Liver (tissue), 9 donors: ENCODE measurements around the gene PODXL2. TPM values are rescaled to one million over a fixed set of nuclear protein-coding genes. Genes with fewer than 3 reads are reported as not detected.

Experiments used
- DNase-seq: peaks from one replicate; pipeline ENCODE4 v3.0.0-alpha.2; 2017; ENCODE audit warnings: low spot score
- H3K27ac ChIP-seq, 2 donors: one replicate each; pipeline ENCODE4 v1.7.0; 2013; ENCODE audit warnings: inconsistent platforms in 2 of 2, low read length in 2 of 2, control low read depth in 1 of 2, low read depth in 1 of 2, mild to moderate bottlenecking in 1 of 2
- H3K27me3 ChIP-seq, 4 donors: one replicate each; pipeline versions ENCODE4 v1.6.1 to v1.7.0; 2013; ENCODE audit warnings: low read length in 3 of 4, inconsistent platforms in 1 of 4, mild to moderate bottlenecking in 1 of 4, moderate library complexity in 1 of 4; ENCODE audit not compliant: control insufficient read depth in 4 of 4, insufficient read depth in 4 of 4
- H3K36me3 ChIP-seq, 4 donors: one replicate each; pipeline versions ENCODE4 v1.6.1 to v1.7.0; 2013; ENCODE audit warnings: low read length in 3 of 4, mild to moderate bottlenecking in 3 of 4, low read depth in 1 of 4, moderate library complexity in 1 of 4; ENCODE audit not compliant: control insufficient read depth in 4 of 4, insufficient read depth in 3 of 4
- H3K4me1 ChIP-seq, 4 donors: one replicate each; pipeline versions ENCODE4 v1.6.1 to v1.7.0; 2013; ENCODE audit warnings: low read length in 3 of 4, mild to moderate bottlenecking in 3 of 4, moderate library complexity in 1 of 4; ENCODE audit not compliant: control insufficient read depth in 4 of 4, insufficient read depth in 4 of 4
- H3K4me3 ChIP-seq, 3 donors: one replicate each; pipeline versions ENCODE4 v1.6.1 to v1.7.0; 2013; ENCODE audit warnings: low read length in 3 of 3, control low read depth in 1 of 3, low read depth in 1 of 3, mild to moderate bottlenecking in 1 of 3
- H3K9ac ChIP-seq, 2 donors: one replicate each; pipeline ENCODE4 v1.7.0; 2013; ENCODE audit warnings: low read length in 2 of 2, mild to moderate bottlenecking in 2 of 2, moderate library complexity in 2 of 2, control low read depth in 1 of 2, low read depth in 1 of 2
- H3K9me3 ChIP-seq, 4 donors: one replicate each; pipeline versions ENCODE4 v1.6.1 to v1.7.0; 2013; ENCODE audit warnings: low read length in 3 of 4; ENCODE audit not compliant: control insufficient read depth in 4 of 4
- GABPA ChIP-seq, 2 donors: IDR thresholded peaks in 1 of 2; conservative IDR thresholded peaks in 1 of 2; 2 replicates each; pipeline ENCODE4 v1.6.1; 2016; ENCODE audit warnings: antibody characterized with exemption in 2 of 2, mild to moderate bottlenecking in 1 of 2, moderate library complexity in 1 of 2
- HNF4A ChIP-seq, 2 donors: conservative IDR thresholded peaks; 2 replicates each; pipeline ENCODE4 v1.6.1; 2016; ENCODE audit warnings: antibody characterized with exemption in 2 of 2, mild to moderate bottlenecking in 2 of 2
- HNF4G ChIP-seq: IDR thresholded peaks from 2 replicates; pipeline ENCODE4 v1.6.1; 2016; ENCODE audit warnings: antibody characterized with exemption
- JUND ChIP-seq, 2 donors: IDR thresholded peaks; 2 replicates each; pipeline ENCODE4 v1.6.1; 2016; ENCODE audit warnings: antibody characterized with exemption in 2 of 2
- MAX ChIP-seq: IDR thresholded peaks from 2 replicates; pipeline ENCODE4 v1.6.1; 2016; ENCODE audit warnings: antibody characterized with exemption
- NR2F2 ChIP-seq: IDR thresholded peaks from 2 replicates; pipeline ENCODE4 v1.6.1; 2016; ENCODE audit warnings: antibody characterized with exemption
- RAD21 ChIP-seq, 2 donors: IDR thresholded peaks; 2 replicates each; pipeline ENCODE4 v1.6.1; 2016; ENCODE audit warnings: antibody characterized with exemption in 2 of 2, mild to moderate bottlenecking in 2 of 2
- SP1 ChIP-seq: IDR thresholded peaks from 2 replicates; pipeline ENCODE4 v1.6.1; 2018; ENCODE audit warnings: antibody characterized with exemption, mild to moderate bottlenecking
- TAF1 ChIP-seq: conservative IDR thresholded peaks from 2 replicates; pipeline ENCODE4 v1.6.1; 2016; ENCODE audit warnings: antibody characterized with exemption, mild to moderate bottlenecking
- YY1 ChIP-seq: IDR thresholded peaks from 2 replicates; pipeline ENCODE4 v1.6.1; 2016; ENCODE audit warnings: antibody characterized with exemption, mild to moderate bottlenecking
- ZBTB33 ChIP-seq: IDR thresholded peaks from 2 replicates; pipeline ENCODE4 v1.6.1; 2016; ENCODE audit warnings: antibody characterized with exemption
- WGBS: extraction: QIAGEN DNeasy Blood & Tissue Kit; methylation state at CpG from one replicate; pipeline ENCODE4 v1.1.7; 2013; 5-methylcytosine and 5-hydroxymethylcytosine counted together
- polyA plus RNA-seq, 2 donors: library from polyadenylated mRNA; stranded (reverse) in 1 of 2; unstranded in 1 of 2; fragments of 200-250 nt in 1 of 2; fragments of >200 nt in 1 of 2; fragmentation: Nextera tagmentation in 1 of 2; extraction: Ambion mirVana in 1 of 2; gene quantifications; one replicate each; pipeline versions ENCODE4 v1.2.1 to v1.2.3, GENCODE V29; 2013 to 2015
- total RNA-seq, 2 donors: library from RNA; depleted of rRNA; stranded (reverse); fragments of >200 nt; gene quantifications; one replicate each; pipeline ENCODE4 v1.2.3, GENCODE V29; 2014
- TF ChIP-seq, protein P1 (sequence below): fragments of 150-350 bp; IDR thresholded peaks from 2 replicates; pipeline ENCODE4 v1.5.1; 2017; ENCODE audit warnings: improper control_type of control experiment, low read depth, low read length; ENCODE audit not compliant: missing input control
- donor health status: healthy.
- donor health status: healthy.
- donor health status: healthy.
- donor health status: healthy.
- donor health status: healthy.

Gene PODXL2
- total and polyA plus RNA-seq, 4 donors: 0.47 to 1.4 (median 0.88) TPM

DNA sequence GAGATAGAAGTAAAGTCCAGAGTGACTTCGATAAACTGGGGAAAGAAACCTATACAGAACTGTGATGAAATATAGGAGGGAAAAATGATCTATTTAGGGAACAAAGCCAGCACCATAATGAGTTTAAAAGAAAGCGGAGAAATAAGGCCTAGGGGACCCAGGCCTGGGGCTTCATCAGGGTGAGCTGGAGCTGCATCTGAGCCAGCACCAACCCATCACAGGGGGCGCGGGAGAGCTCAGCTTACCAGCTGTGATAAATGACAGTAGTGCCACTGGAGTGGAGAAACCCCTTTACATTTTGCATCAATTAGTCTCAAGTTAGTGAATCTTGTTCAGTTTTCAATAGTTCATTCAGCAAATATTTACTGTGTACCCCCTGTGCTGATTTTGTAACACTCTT lies 21.3 kb downstream of the PODXL2 start:
- H3K9ac ChIP-seq: no peak overlapping the region
- peaks cover 0 to 6% (median 3%) of the 10 kb centered on the region in 4 donors for H3K4me1 ChIP-seq
- DNase-seq: no peak
- TF ChIP-seq TAF1: no peak
- TF ChIP-seq MAX: no peak
- TF ChIP-seq YY1: no peak
- no peak for TF ChIP-seq HNF4G
- TF ChIP-seq RAD21 (IDR thresholded peaks at IDR 0.05): no peak
- no peak for TF ChIP-seq JUND (IDR thresholded peaks at IDR 0.05)
- no peak for TF ChIP-seq NR2F2
- H3K27me3 ChIP-seq: no peaks in the 10 kb centered on the region
- H3K4me3 ChIP-seq: no peak overlapping the region
- no peaks in the 10 kb centered on the region for H3K36me3 ChIP-seq
- H3K9me3 ChIP-seq: no peaks in the 10 kb centered on the region
- H3K27ac ChIP-seq: no peak overlapping the region
- WGBS: 93% methylated on average over 4 of the region's 4 CpGs

DNA sequence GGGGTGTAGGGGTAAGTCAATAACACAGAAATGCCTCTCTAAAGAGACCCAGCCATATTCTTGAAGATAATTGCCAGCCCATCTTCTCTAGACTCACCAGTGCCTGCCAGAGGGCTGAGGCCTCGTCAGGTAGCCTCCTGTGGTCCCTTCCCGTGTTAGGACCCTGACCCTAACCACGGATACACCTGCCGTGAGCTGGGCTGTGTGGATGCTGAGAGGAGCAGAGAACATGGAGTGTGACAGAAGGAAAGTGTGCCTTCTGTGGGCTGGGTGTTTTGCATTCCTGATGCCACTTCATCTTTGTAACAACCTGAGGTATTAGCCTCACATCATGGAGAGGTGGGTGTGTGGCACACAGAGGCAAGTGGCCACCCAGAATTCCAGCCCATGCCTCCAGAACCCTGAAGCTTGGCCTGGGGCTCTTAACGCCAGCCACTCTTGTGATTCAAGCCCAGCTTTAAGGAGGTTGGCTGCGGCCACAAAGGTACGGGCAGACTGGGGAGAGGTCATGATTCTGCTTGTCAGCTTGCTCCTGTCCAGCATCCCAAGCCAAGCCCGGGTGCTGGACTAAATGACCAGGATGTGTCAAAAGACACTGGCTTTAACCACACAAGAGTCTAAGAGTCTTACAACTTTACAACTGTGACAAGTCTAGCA lies 22.7 kb downstream of the PODXL2 start:
- Histone ChIP-seq H3K4me1 (peaks cover 0 to 6% (median 3%) of the 10 kb centered on the region in 4 donors), H3K27me3 (no peaks in the 10 kb centered on the region), H3K27ac (no peak overlapping the region), H3K9ac (no peak overlapping the region), H3K4me3 (no peak overlapping the region), H3K9me3 (no peaks in the 10 kb centered on the region), H3K36me3 (no peaks in the 10 kb centered on the region)
- TF ChIP-seq YY1 (no peak), RAD21 (IDR thresholded peaks at IDR 0.05) (no peak), MAX (no peak), SP1 (no peak), HNF4G (no peak), ZBTB33 (no peak), GABPA (IDR thresholded peaks at IDR 0.05 in 1 of 2, conservative IDR thresholded peaks at IDR 0.05 in 1 of 2) (no peak), HNF4A (conservative IDR thresholded peaks at IDR 0.05) (no peak)
- TF ChIP-seq, protein P1, sequence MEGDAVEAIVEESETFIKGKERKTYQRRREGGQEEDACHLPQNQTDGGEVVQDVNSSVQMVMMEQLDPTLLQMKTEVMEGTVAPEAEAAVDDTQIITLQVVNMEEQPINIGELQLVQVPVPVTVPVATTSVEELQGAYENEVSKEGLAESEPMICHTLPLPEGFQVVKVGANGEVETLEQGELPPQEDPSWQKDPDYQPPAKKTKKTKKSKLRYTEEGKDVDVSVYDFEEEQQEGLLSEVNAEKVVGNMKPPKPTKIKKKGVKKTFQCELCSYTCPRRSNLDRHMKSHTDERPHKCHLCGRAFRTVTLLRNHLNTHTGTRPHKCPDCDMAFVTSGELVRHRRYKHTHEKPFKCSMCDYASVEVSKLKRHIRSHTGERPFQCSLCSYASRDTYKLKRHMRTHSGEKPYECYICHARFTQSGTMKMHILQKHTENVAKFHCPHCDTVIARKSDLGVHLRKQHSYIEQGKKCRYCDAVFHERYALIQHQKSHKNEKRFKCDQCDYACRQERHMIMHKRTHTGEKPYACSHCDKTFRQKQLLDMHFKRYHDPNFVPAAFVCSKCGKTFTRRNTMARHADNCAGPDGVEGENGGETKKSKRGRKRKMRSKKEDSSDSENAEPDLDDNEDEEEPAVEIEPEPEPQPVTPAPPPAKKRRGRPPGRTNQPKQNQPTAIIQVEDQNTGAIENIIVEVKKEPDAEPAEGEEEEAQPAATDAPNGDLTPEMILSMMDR: no peak
- DNase-seq: no peak
- 72% methylated on average over 8 of the region's 8 CpGs for WGBS
